ENCODE data around the gene MINDY4B.

Gene MINDY4B

GRCh38 chr3:150826466-150827282, 78.6 kb downstream of the MINDY4B start:
- Histone ChIP-seq H3K27me3 (ENCODE audit: control insufficient read depth, low read length) (peaks cover 13% of the 10 kb centered on the region), H3K9me3 (ENCODE audit: control insufficient read depth, insufficient read depth, low read length) (no peaks in the 10 kb centered on the region), H3K4me1 (ENCODE audit: control insufficient read depth, low read length) (no peaks in the 10 kb centered on the region), H4K20me1 (ENCODE audit: control insufficient read depth, insufficient read depth, low read depth, low read length) (no peaks in the 10 kb centered on the region), H3K4me3 (ENCODE audit: low read length) (no peak overlapping the region), H3K36me3 (ENCODE audit: control insufficient read depth, low read length) (no peaks in the 10 kb centered on the region), H3F3A (ENCODE audit: control insufficient read depth, insufficient read depth) (no peaks in the 10 kb centered on the region), H3K79me2 (ENCODE audit: control insufficient read depth, low read length) (no peaks in the 10 kb centered on the region), H3K9me2 (replicated peaks; ENCODE audit: control insufficient read depth, low read length) (no peaks in the 10 kb centered on the region), H3K4me2 (ENCODE audit: low read length) (no peak overlapping the region), H3K27ac (ENCODE audit: low read depth, low read length) (no peak overlapping the region)
- no peak for TF ChIP-seq EZH2phosphoT487 (IDR thresholded peaks at IDR 0.05; ENCODE audit: borderline replicate concordance, low read length)
- TF ChIP-seq, protein P1, sequence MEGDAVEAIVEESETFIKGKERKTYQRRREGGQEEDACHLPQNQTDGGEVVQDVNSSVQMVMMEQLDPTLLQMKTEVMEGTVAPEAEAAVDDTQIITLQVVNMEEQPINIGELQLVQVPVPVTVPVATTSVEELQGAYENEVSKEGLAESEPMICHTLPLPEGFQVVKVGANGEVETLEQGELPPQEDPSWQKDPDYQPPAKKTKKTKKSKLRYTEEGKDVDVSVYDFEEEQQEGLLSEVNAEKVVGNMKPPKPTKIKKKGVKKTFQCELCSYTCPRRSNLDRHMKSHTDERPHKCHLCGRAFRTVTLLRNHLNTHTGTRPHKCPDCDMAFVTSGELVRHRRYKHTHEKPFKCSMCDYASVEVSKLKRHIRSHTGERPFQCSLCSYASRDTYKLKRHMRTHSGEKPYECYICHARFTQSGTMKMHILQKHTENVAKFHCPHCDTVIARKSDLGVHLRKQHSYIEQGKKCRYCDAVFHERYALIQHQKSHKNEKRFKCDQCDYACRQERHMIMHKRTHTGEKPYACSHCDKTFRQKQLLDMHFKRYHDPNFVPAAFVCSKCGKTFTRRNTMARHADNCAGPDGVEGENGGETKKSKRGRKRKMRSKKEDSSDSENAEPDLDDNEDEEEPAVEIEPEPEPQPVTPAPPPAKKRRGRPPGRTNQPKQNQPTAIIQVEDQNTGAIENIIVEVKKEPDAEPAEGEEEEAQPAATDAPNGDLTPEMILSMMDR (IDR thresholded peaks at IDR 0.05; ENCODE audit: low read depth, low read length, poor library complexity, severe bottlenecking): no peak

DNA sequence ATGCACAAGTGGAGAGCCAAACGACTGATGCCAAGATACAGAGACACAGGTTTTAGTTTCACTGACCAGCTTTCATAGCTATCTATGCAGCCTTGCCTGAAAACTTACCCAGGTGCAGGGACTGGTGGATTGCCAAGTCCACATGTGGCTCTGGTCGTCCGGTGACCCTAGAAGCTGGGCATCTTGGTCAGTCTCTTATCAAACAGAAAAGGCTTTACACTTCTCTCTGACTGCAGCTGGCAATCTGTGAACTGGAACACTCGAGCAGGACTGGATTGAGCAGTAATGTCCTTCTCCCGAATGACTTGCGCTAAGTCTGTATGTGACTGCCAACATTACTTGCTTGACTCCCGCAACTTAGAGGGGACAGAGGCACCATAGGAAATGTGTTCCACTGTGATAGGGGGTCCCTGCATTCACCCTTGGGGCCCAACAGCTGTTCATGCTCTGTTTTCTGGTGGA, 79.3 kb downstream of the MINDY4B start:
- TF ChIP-seq EZH2phosphoT487 (IDR thresholded peaks at IDR 0.05; ENCODE audit: borderline replicate concordance, low read length): no peak
- TF ChIP-seq, protein P1 (IDR thresholded peaks at IDR 0.05; ENCODE audit: low read depth, low read length, poor library complexity, severe bottlenecking): no peak
- no peaks in the 10 kb centered on the region for H4K20me1 ChIP-seq (ENCODE audit: control insufficient read depth, insufficient read depth, low read depth, low read length)
- H3K27me3 ChIP-seq (ENCODE audit: control insufficient read depth, low read length): peaks cover 13% of the 10 kb centered on the region

DNA sequence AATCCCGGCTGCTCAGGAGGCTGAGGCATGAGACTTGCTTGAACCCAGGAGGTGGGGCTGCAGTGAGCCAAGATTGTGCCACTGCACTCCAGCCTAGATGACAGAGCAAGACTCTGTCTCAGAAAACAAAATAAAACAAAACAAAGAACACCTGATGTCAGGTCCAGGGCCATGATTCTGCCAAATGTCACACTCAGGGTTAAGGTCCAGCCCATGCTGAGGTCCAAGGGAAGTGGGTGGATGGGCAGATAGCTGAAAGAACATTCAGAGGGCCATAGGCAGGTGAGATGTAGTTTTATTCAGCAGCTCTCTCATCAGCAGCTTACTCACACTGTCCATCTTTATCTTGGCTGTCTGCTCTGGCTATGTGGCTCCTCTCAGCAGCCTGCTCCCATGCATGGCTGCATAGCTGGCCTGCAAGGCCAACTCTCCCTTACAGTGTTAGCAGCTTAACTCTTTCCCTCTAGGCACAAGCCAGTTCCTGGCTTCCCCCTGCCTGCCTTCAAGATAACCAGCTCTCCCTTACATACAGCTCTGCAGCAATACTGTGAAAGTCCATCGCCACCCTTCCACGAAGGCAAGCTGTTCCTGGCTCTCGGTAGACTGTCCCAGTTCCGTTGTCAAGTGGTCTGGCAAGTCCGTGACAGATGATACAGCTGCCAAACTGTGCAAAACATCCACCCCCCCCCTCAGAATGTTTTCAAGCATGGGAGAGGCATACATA, 79.9 kb downstream of the MINDY4B start:
- no peaks in the 10 kb centered on the region for H3F3A ChIP-seq (ENCODE audit: control insufficient read depth, insufficient read depth)
- H3K27ac ChIP-seq (ENCODE audit: low read depth, low read length): no peak overlapping the region
- H3K9me2 ChIP-seq (replicated peaks; ENCODE audit: control insufficient read depth, low read length): no peaks in the 10 kb centered on the region
- H3K36me3 ChIP-seq (ENCODE audit: control insufficient read depth, low read length): no peaks in the 10 kb centered on the region
- H3K4me2 ChIP-seq (ENCODE audit: low read length): no peak overlapping the region
- H4K20me1 ChIP-seq (ENCODE audit: control insufficient read depth, insufficient read depth, low read depth, low read length): no peaks in the 10 kb centered on the region
- no peaks in the 10 kb centered on the region for H3K79me2 ChIP-seq (ENCODE audit: control insufficient read depth, low read length)
- H3K27me3 ChIP-seq (ENCODE audit: control insufficient read depth, low read length): peaks cover 13% of the 10 kb centered on the region
- no peaks in the 10 kb centered on the region for H3K9me3 ChIP-seq (ENCODE audit: control insufficient read depth, insufficient read depth, low read length)
- TF ChIP-seq, protein P1 (IDR thresholded peaks at IDR 0.05; ENCODE audit: low read depth, low read length, poor library complexity, severe bottlenecking): no peak
- H3K4me3 ChIP-seq (ENCODE audit: low read length): no peak overlapping the region
- H3K4me1 ChIP-seq (ENCODE audit: control insufficient read depth, low read length): no peaks in the 10 kb centered on the region

More for the DNA sequence above, 79.3 kb downstream of the MINDY4B start:
- Histone ChIP-seq H3K4me2 (ENCODE audit: low read length) (no peak overlapping the region), H3K79me2 (ENCODE audit: control insufficient read depth, low read length) (no peaks in the 10 kb centered on the region), H3K9me2 (replicated peaks; ENCODE audit: control insufficient read depth, low read length) (no peaks in the 10 kb centered on the region), H3K9me3 (ENCODE audit: control insufficient read depth, insufficient read depth, low read length) (no peaks in the 10 kb centered on the region), H3F3A (ENCODE audit: control insufficient read depth, insufficient read depth) (no peaks in the 10 kb centered on the region), H3K36me3 (ENCODE audit: control insufficient read depth, low read length) (no peaks in the 10 kb centered on the region), H3K4me3 (ENCODE audit: low read length) (no peak overlapping the region), H3K27ac (ENCODE audit: low read depth, low read length) (no peak overlapping the region), H3K4me1 (ENCODE audit: control insufficient read depth, low read length) (no peaks in the 10 kb centered on the region)
